ENCODE data around the gene KLHL22.
"Not testable (repeated sequence)": the region's sequence is repeated elsewhere in the genome, so short reads cannot be mapped to it uniquely, and the experiment has no call there.

The KLHL22 gene

GRCh38 chr22:20507253-20508066 lies 11.9 kb upstream of the KLHL22 start, which contains the start of gene MED15:
TSS of gene MED15 (plus strand) at chr22:20507610. CDS start at chr22:20507679, 69 bp downstream.
- TF ChIP-seq ZFX (IDR thresholded peaks at IDR 0.05; ENCODE audit: borderline replicate concordance): no peak
- no peak for TF ChIP-seq CTCF (IDR thresholded peaks at IDR 0.05)

GRCh38 chr22:20506543-20507252 lies 11.1 kb upstream of the KLHL22 start:
- TF ChIP-seq ZFX (IDR thresholded peaks at IDR 0.05; ENCODE audit: borderline replicate concordance) (no peak), CTCF (IDR thresholded peaks at IDR 0.05) (no peak)
- H3K27ac ChIP-seq: peak overlapping the region; percentile 62; the same call in 1 of the 2 replicates

More at GRCh38 chr22:20507253-20508066, 11.9 kb upstream of the KLHL22 start, which contains the start of gene MED15:
- H3K27ac ChIP-seq: peak within 1 kb of the TSS; percentile 62

- H3K27ac ChIP-seq: not testable (repeated sequence)
Observed at GRCh38 chr22:20504293-20504922, 8.8 kb upstream of the KLHL22 start.

- no peak for TF ChIP-seq CTCF (IDR thresholded peaks at IDR 0.05)
- no peak for TF ChIP-seq ZFX (IDR thresholded peaks at IDR 0.05; ENCODE audit: borderline replicate concordance)
- no peak overlapping the region for H3K27ac ChIP-seq
Observed at GRCh38 chr22:20503816-20504215, 8.2 kb upstream of the KLHL22 start.

GRCh38 chr22:20499769-20500168 lies 4.2 kb upstream of the KLHL22 start:
- H3K27ac ChIP-seq: no peak overlapping the region
- TF ChIP-seq CTCF (IDR thresholded peaks at IDR 0.05) (no peak), ZFX (IDR thresholded peaks at IDR 0.05; ENCODE audit: borderline replicate concordance) (no peak)

GRCh38 chr22:20498913-20499312 lies 3.3 kb upstream of the KLHL22 start:
- TF ChIP-seq CTCF (IDR thresholded peaks at IDR 0.05): no peak
- no peak overlapping the region for H3K27ac ChIP-seq

GRCh38 chr22:20497426-20497825 lies 1.8 kb upstream of the KLHL22 start:
- no peak overlapping the region for H3K27ac ChIP-seq
- TF ChIP-seq ZFX (IDR thresholded peaks at IDR 0.05; ENCODE audit: borderline replicate concordance) (no peak), CTCF (IDR thresholded peaks at IDR 0.05) (no peak)
